Activated CD8-positive, alpha-beta memory T cell treated with anti-CD3 and anti-CD28 coated beads, Interleukin-2, amount 50 U/mL, for 1 hour (primary cell): Measurements from ENCODE around the gene KRT85.

Experiments
- DNase-seq: peaks from one replicate; pipeline ENCODE4 v3.0.0-alpha.2; 2020; ENCODE audit errors: extremely low read depth

KRT85 gene

DNA sequence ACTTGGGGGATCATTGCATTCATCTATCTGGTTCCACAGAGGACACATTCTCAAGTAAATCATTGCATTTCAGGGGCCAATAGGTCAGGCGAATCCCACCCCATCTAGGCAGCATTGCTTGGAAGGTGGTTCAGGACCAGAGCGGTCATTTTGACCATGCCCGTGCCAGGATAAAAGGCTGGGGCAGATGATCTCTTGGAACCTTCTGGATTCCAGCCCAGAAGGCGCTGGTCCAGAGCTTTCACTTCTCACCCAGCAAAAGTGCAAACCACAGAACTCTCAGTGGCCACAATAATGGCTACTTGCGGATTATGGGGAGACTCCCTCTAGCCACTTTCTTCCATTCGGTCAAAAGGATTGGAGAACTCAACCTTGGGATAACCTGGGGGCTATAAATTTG lies 595 bp upstream of the KRT85 start:
- DNase-seq: no peak

- no peak for DNase-seq
Measured at GRCh38 chr12:52364901-52365489, 2.3 kb downstream of the KRT85 start.

DNA sequence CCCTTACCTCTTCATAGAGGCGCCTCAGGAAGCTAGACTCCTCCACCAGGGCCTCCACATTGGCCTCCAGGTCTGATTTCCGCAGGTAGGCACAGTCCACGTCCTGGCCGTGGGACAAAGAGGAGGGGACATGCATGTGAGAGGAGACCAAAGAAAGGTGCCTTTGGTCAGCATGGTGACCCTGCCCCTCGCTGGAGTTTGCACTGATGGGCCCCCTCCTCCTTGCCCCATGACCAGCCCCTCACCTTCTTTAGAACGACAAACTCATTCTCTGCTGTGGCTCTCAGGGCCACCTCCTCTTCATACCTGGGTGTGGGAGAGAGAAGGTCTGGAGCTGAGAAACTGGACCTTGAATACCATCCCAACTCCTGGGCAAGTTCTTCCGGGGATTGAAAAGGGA lies 3.2 kb downstream of the KRT85 start:
- DNase-seq: no peak

GRCh38 chr12:52363111-52363679 lies 4.1 kb downstream of the KRT85 start:
- DNase-seq: no peak

DNA sequence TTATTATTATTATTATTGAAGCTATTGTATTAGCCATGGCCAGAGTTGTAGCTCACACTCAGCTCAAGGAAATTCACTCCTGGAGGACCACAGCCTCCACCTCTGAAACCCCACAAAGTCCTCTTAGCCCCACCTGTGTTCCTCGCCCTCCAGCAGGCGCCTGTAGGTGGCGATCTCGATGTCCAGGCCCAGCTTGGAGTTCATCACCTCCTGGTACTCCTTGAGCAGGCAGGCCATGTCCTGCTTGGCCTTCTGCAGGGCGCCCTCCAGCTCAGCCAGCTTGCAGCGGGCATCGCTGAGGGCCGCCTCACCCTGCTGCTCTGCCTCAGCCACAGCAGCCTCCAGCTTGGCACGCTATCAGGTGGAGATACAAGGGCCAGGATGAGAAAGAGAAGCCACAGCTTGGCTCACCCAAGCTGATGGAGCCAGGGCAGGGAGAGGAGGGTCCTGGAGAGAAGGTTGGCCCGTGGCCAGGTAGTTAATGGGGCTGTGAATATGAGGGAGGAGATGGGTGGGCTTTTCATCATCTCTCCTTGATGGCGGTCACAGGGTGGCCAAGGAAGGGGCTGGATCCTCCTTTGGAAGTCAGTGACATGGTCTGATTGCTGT lies 5.1 kb downstream of the KRT85 start:
- DNase-seq: no peak

DNA sequence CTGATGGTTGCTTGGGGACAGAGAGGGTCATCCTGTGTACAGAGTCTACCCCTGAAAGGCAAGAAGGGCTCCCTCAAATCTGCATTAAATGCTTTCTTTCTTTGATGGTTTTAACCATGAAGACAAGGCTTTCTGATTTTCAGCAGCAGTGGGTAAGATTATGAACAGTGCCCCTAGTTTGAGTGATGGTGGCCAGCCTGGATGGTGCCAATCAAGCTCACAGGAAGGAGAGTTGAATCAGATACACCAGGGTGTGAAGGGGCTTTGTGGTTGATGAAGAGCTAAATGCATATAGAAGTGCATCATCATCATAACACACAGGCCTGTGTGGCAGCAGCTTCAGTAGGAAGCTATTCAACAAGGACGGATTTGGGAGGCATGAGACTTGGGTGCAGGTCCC lies 5.7 kb downstream of the KRT85 start:
- DNase-seq: no peak

GRCh38 chr12:52360663-52361271 lies 6.5 kb downstream of the KRT85 start:
- no peak for DNase-seq

DNA sequence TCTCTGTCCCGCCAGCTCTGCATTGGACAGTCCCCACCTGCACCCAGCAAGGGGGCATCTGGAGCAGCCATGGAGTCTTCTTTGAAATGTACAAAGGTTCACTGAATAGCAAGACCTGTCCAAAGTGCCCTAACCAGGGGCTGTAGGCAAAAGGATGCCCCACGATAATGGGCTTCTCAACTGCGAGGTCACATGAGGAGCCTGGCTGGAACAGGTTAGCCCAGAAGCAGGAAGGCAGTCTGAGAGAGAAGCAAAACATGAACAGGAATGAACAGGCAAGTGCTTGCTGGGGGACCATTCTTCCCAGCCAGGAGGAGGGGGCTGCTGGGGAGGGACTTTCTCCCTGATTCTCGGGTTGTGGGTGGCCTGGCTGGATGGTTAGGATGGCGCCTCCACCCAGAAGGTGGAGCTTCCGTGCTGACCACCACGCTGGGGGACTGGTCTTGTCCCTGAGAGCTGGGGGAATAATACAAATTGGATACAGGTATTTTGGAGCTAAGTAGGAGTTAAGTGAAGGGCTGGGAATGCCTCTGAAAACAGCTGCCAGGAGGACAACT lies 7.1 kb downstream of the KRT85 start:
- DNase-seq: no peak

GRCh38 chr12:52359621-52360061 lies 7.6 kb downstream of the KRT85 start:
- DNase-seq: no peak

GRCh38 chr12:52358575-52359350 lies 8.5 kb downstream of the KRT85 start:
- DNase-seq: no peak

- DNase-seq: no peak
Measured at GRCh38 chr12:52356762-52357580, 10.3 kb downstream of the KRT85 start.

DNA sequence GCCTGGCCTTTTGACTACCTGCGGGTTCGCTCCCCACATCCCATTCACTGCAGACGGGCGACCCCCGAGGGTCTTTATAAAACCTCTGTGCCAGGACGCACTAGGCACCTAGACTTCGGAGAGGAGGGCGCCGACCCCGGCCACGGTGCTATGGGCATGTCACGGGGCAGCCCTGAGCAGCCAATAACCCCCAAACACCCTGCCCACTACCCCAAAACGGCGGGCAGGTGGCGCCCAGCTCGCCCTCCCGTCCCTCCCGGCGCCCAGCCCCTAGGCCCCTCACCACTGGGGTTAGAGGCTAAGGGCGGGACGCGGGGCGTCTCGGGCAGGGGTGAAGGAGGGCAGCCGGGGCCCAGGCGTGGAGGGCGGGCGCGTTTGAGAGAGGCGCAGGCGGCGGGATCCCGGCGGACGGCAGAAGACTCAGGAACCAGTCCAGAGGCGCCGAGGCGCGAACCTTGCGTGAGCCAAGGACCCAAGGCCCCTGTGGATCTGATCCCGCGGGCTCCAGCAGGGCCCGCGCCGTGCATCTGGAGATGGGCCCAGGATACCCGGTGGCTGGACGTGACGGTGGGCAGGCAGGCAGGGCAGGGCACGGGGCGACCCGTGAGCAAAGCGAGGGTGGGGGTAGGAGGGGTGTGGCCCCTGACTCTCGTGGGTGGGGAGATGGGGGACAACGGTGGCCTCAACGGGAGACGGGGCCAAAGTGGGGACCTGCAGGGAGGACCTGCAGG lies 11.1 kb downstream of the KRT85 start:
- no peak for DNase-seq

GRCh38 chr12:52355176-52355575 lies 12.1 kb downstream of the KRT85 start:
- no peak for DNase-seq

DNA sequence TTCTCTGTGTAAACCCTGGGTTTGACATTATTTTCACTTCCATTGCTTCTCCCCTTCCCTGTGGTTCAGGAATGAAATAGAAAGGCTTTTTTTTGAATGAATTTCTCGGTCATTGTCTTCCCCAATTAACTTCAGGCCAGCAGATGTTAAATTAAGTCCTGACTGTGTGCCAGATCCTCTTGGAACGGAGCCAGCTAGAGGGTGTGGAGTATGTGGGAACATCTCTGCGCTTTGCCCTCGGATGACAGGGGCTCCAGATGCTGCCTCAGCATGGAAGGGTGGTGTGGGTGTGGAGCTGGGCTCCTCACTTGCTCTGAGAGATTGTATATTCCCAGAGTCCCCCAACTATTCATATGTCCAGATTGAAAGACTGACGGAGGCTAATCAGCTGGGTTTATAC lies 13.1 kb downstream of the KRT85 start:
- no peak for DNase-seq

DNA sequence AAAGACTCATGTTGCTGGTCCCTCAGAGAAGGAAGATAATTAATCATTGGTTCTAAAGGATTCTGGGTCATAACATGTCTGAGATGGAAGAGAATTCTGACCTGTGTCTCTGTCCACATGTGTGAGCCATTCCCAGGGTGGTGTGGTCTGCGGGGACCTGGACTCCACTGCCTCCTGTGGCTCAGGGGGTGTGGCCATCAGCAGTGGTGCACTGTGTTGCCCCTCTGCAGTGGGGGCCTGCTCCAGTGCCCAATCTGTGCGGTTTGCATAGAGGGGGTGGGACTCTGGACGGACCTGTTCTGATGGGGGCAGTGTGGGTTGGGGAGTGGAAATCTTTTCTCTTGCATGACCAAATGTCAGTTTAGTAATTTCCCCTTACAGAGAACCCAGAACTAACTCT lies 13.5 kb downstream of the KRT85 start:
- DNase-seq: no peak

DNA sequence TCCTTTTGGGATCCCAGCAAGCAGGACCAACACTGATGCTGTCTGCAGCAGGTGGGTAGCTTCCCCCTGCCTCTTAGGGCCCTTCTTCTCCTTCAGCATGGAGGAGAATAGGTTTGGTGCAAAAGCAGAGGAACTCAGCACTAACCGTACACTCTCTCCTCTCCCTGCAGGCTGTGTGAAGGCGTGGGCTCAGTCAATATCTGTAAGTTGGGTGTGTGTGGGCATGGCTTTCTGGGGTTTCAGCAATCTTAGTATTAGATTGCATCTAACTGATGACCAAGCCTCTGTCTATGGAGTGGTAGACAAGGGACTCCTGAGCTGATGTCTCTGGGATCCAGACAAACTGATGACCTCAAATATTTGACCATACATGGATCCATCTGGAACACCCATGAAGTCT lies 14.3 kb downstream of the KRT85 start:
- no peak for DNase-seq

GRCh38 chr12:52351196-52352059 lies 15.9 kb downstream of the KRT85 start:
- DNase-seq: peak; percentile 46

- DNase-seq: no peak
Measured at GRCh38 chr12:52350786-52351185, 16.5 kb downstream of the KRT85 start.

GRCh38 chr12:52350021-52350620 lies 17.2 kb downstream of the KRT85 start:
- DNase-seq: no peak
